IMR-90 (cell line): ENCODE data around the gene CARMIL1. TPM values are rescaled to one million over a fixed set of nuclear protein-coding genes. Genes with fewer than 3 reads are reported as not detected.

Experiments used
- ATAC-seq: fragments of 200-7000 bp; cut with Tn5 transposase; 2 replicates; pipeline ENCODE4 v1.9.1; 2020; ENCODE audit warnings: low read depth, mild to moderate bottlenecking, moderate library complexity
- BruUV-seq: library from RNA; stranded (reverse); fragments of 400-500 nt; replicated peaks from 2 replicates; lab custom pipeline; 2021; lab: Mats Ljungman, UMichigan
- CTCF ChIA-PET: fragments of 300-600 bp; formaldehyde crosslinking; extraction: SDS; loops from one replicate; lab custom pipeline; 2021; ENCODE audit warnings: antibody characterized with exemption; lab: Yijun Ruan, JAX
- POLR2A ChIA-PET: fragments of 300-600 bp; sonication (Branson Sonifier 250); formaldehyde crosslinking; loops from one replicate; lab custom pipeline; 2022; ENCODE audit warnings: antibody characterized with exemption; ENCODE audit not compliant: unreplicated experiment; lab: Charles Lee
- DNase-seq: peaks from one replicate; pipeline ENCODE4 v3.0.0; 2013
- H2AFZ ChIP-seq: replicated peaks from 2 replicates; pipeline ENCODE3; 2013; ENCODE audit warnings: low read length, mild to moderate bottlenecking; ENCODE audit not compliant: poor library complexity
- H2AK5ac ChIP-seq: 2 replicates; pipeline ENCODE4 v1.6.1; 2013; ENCODE audit warnings: low read depth, low read length, inconsistent platforms
- H2AK9ac ChIP-seq: replicated peaks from 2 replicates; pipeline ENCODE3; 2013; ENCODE audit warnings: mild to moderate bottlenecking, low read depth, low read length, moderate library complexity; ENCODE audit not compliant: poor library complexity
- H2BK120ac ChIP-seq: 2 replicates; pipeline ENCODE4 v1.6.1; 2013; ENCODE audit warnings: low read depth, low read length, inconsistent platforms
- H2BK15ac ChIP-seq: 3 replicates; pipeline ENCODE4 v1.6.1; 2013; ENCODE audit warnings: low read depth, low read length, inconsistent platforms
- H2BK20ac ChIP-seq: 2 replicates; pipeline ENCODE4 v1.6.1; 2013; ENCODE audit warnings: low read depth, mild to moderate bottlenecking, inconsistent platforms, low read length, moderate library complexity
- H2BK5ac ChIP-seq: 2 replicates; pipeline ENCODE4 v1.6.1; 2013; ENCODE audit warnings: mild to moderate bottlenecking, low read depth, low read length, inconsistent platforms; ENCODE audit not compliant: poor library complexity, severe bottlenecking
- H3K14ac ChIP-seq: replicated peaks from 2 replicates; pipeline ENCODE4 v1.6.1; 2013; ENCODE audit warnings: low read depth, low read length, inconsistent platforms
- H3K18ac ChIP-seq: 2 replicates; pipeline ENCODE4 v1.6.1; 2013; ENCODE audit warnings: low read depth, low read length, control low read depth
- H3K23ac ChIP-seq: 2 replicates; pipeline ENCODE4 v1.6.1; 2013; ENCODE audit warnings: low read depth, low read length, inconsistent platforms
- H3K27ac ChIP-seq: 2 replicates; pipeline ENCODE4 v1.5.1; 2013; ENCODE audit warnings: mild to moderate bottlenecking, control low read depth, low read length; ENCODE audit not compliant: insufficient read depth
- H3K27me3 ChIP-seq: 2 replicates; pipeline ENCODE4 v1.6.1; 2013; ENCODE audit warnings: low read length; ENCODE audit not compliant: control insufficient read depth, insufficient read depth
- H3K36me3 ChIP-seq: 2 replicates; pipeline ENCODE4 v1.6.1; 2013; ENCODE audit warnings: low read length, mixed read lengths; ENCODE audit not compliant: control insufficient read depth, insufficient read depth
- H3K4ac ChIP-seq: 2 replicates; pipeline ENCODE4 v1.6.1; 2013; ENCODE audit warnings: low read depth, low read length, inconsistent platforms
- H3K4me1 ChIP-seq: 2 replicates; pipeline ENCODE4 v1.6.1; 2013; ENCODE audit warnings: low read length, mixed read lengths; ENCODE audit not compliant: control insufficient read depth, insufficient read depth
- H3K4me2 ChIP-seq: 2 replicates; pipeline ENCODE4 v1.6.1; 2013; ENCODE audit warnings: low read depth, mild to moderate bottlenecking, control low read depth, low read length, moderate library complexity
- H3K4me3 ChIP-seq: 2 replicates; pipeline ENCODE4 v1.5.1; 2013; ENCODE audit warnings: low read depth, mild to moderate bottlenecking, control low read depth, low read length, moderate library complexity; ENCODE audit not compliant: insufficient read depth
- H3K56ac ChIP-seq: 2 replicates; pipeline ENCODE4 v1.6.1; 2013; ENCODE audit warnings: low read length, inconsistent platforms; ENCODE audit not compliant: insufficient read depth; ENCODE audit errors: extremely low read depth
- H3K79me1 ChIP-seq, 2 experiments: 2 replicates each; pipeline ENCODE4 v1.6.1; 2013; ENCODE audit warnings: low read length in 2 of 2, inconsistent platforms in 1 of 2, low read depth in 1 of 2
- H3K9ac ChIP-seq: 2 replicates; pipeline ENCODE4 v1.6.1; 2013; ENCODE audit warnings: low read depth, low read length, control low read depth
- H3K9me1 ChIP-seq: 2 replicates; pipeline ENCODE4 v1.6.1; 2013; ENCODE audit warnings: low read length, inconsistent platforms; ENCODE audit not compliant: insufficient read depth
- H3K9me3 ChIP-seq: 2 replicates; pipeline ENCODE4 v1.6.1; 2013; ENCODE audit warnings: low read length; ENCODE audit not compliant: control insufficient read depth, insufficient read depth
- H4K20me1 ChIP-seq: 2 replicates; pipeline ENCODE4 v1.6.1; 2013; ENCODE audit warnings: low read length, inconsistent platforms; ENCODE audit not compliant: insufficient read depth
- H4K5ac ChIP-seq: 2 replicates; pipeline ENCODE4 v1.6.1; 2013; ENCODE audit warnings: mild to moderate bottlenecking, low read depth, low read length, control low read depth
- H4K8ac ChIP-seq, 2 experiments: 2 replicates each; pipeline ENCODE4 v1.6.1; 2013; ENCODE audit warnings: low read depth in 2 of 2, low read length in 2 of 2, control low read depth in 1 of 2, inconsistent platforms in 1 of 2
- H4K91ac ChIP-seq: 2 replicates; pipeline ENCODE4 v1.6.1; 2013; ENCODE audit warnings: low read depth, low read length, inconsistent platforms; ENCODE audit not compliant: insufficient read depth
- CEBPB ChIP-seq: IDR thresholded peaks from 2 replicates; pipeline ENCODE4 v1.6.1; 2012; ENCODE audit warnings: low read depth, low read length, improper control_type of control experiment
- CHD1 ChIP-seq: IDR thresholded peaks from 2 replicates; pipeline ENCODE4 v1.6.1; 2012; ENCODE audit warnings: low read depth, low read length, improper control_type of control experiment
- CTCF ChIP-seq: conservative IDR thresholded peaks from 2 replicates; pipeline ENCODE4 v1.5.1; 2012; ENCODE audit warnings: mild to moderate bottlenecking, low read depth, low read length, improper control_type of control experiment
- ELK1 ChIP-seq: fragments of 150-350 bp; IDR thresholded peaks from 2 replicates; pipeline ENCODE4 v1.6.1; 2016; ENCODE audit warnings: low read depth, mild to moderate bottlenecking, low read length, moderate library complexity, borderline replicate concordance
- FOS ChIP-seq: fragments of 150-350 bp; IDR thresholded peaks from 2 replicates; pipeline ENCODE4 v1.6.1; 2016; ENCODE audit warnings: low read depth, low read length
- MAZ ChIP-seq: IDR thresholded peaks from 2 replicates; pipeline ENCODE4 v1.6.1; 2012; ENCODE audit warnings: low read depth, mild to moderate bottlenecking, low read length, improper control_type of control experiment, moderate library complexity, borderline replicate concordance
- MXI1 ChIP-seq: IDR thresholded peaks from 2 replicates; pipeline ENCODE4 v1.6.1; 2012; ENCODE audit warnings: low read depth, mild to moderate bottlenecking, low read length, moderate library complexity, borderline replicate concordance
- NFE2L2 ChIP-seq: fragments of 150-350 bp; IDR thresholded peaks from 2 replicates; pipeline ENCODE4 v1.6.1; 2016; ENCODE audit warnings: low read depth, mild to moderate bottlenecking, low read length
- POLR2A ChIP-seq: IDR thresholded peaks from 2 replicates; pipeline ENCODE4 v1.6.1; 2012; ENCODE audit warnings: mild to moderate bottlenecking, low read depth, low read length
- RCOR1 ChIP-seq: IDR thresholded peaks from 2 replicates; pipeline ENCODE4 v1.6.1; 2012; ENCODE audit warnings: mild to moderate bottlenecking, low read length, improper control_type of control experiment; ENCODE audit not compliant: insufficient replicate concordance
- RFX5 ChIP-seq: IDR thresholded peaks from 2 replicates; pipeline ENCODE4 v1.8.0; 2012; ENCODE audit warnings: low read depth, mild to moderate bottlenecking, low read length, moderate library complexity
- USF2 ChIP-seq: fragments of 150-350 bp; IDR thresholded peaks from 2 replicates; pipeline ENCODE4 v1.6.1; 2017; ENCODE audit warnings: mild to moderate bottlenecking, antibody characterized with exemption, low read length, low read depth
- WGBS, 2 experiments: methylation state at CpG; one replicate each; pipeline versions ENCODE4 v1.1.5 to v1.1.7; 2013; ENCODE audit warnings: missing lambda C conversion rate in 2 of 2; ENCODE audit not compliant: insufficient read length in 1 of 2; ENCODE audit errors: extremely low coverage in 2 of 2; 5-methylcytosine and 5-hydroxymethylcytosine counted together
- dilution Hi-C: fragments of 300-500 bp; cut with HindIII; formaldehyde crosslinking; loops from one replicate; pipeline ENCODE4 v1.14.3; 2018; ENCODE audit warnings: low sequenced_read_pairs; ENCODE audit not compliant: unreplicated experiment
- in situ Hi-C: fragments of 300-500 bp; cut with MboI; formaldehyde crosslinking; loops from 3 replicates; pipeline ENCODE4 v1.14.3; 2019; ENCODE audit warnings: low sequenced_read_pairs, inconsistent platforms, mixed read lengths
- intact Hi-C: fragments of 100-400 bp; cut with micrococcal nuclease; formaldehyde crosslinking; loops from 2 replicates; pipeline ENCODE4 v1.10.0; 2022
- polyA plus RNA-seq, 3 experiments: library from polyadenylated mRNA; depleted of rRNA; stranded (reverse); fragments of >200 nt; gene quantifications; 2 replicates each; pipeline ENCODE4 v1.2.3, GENCODE V29; 2012; ENCODE audit warnings: low replicate concordance in 1 of 3
- total RNA-seq: library from RNA; depleted of rRNA; stranded (reverse); fragments of >200 nt; gene quantifications from 2 replicates; pipeline ENCODE4 v1.2.3, GENCODE V29; 2012

CARMIL1 gene
- total and polyA plus RNA-seq, 2 of the 4 experiments (the other 2 are of a cell fraction) = 1.3 to 2.9 TPM

GRCh38 chr6:25392372-25392771, 113.2 kb downstream of the CARMIL1 start:
- no peak overlapping the region for H2AK5ac ChIP-seq
- H3K36me3 ChIP-seq = no peaks in the 10 kb centered on the region
- no peaks in the 10 kb centered on the region for H3K9me3 ChIP-seq
- H2BK20ac ChIP-seq = no peak overlapping the region
- in situ Hi-C loops = no loop called here
- dilution Hi-C loops = no loop called here
- H2AK9ac ChIP-seq = no peak overlapping the region
- no peak overlapping the region for H4K8ac ChIP-seq
- no TSS peak for BruUV-seq
- no peak overlapping the region for H3K4me2 ChIP-seq
- POLR2A ChIA-PET = no interaction called here
- no peaks in the 10 kb centered on the region for H3K79me1 ChIP-seq
- CTCF ChIA-PET = no interaction called here
- H3K9ac ChIP-seq = no peak overlapping the region
- TF ChIP-seq FOS (no peak), ELK1 (no peak), USF2 (no peak), CTCF (no peak), NFE2L2 (no peak), CHD1 (no peak), RCOR1 (no peak), RFX5 (no peak), MAZ (no peak), MXI1 (no peak), CEBPB (no peak), POLR2A (no peak)
- ATAC-seq (no peak), DNase-seq (no peak)
- H3K4me1 ChIP-seq = no peaks in the 10 kb centered on the region
- H2BK15ac ChIP-seq = no peak overlapping the region
- H3K27ac ChIP-seq = no peak overlapping the region
- H4K5ac ChIP-seq = no peak overlapping the region
- H3K14ac ChIP-seq = no peak overlapping the region
- H2AFZ ChIP-seq = no peak overlapping the region
- H3K18ac ChIP-seq = no peak overlapping the region
- no peak overlapping the region for H3K23ac ChIP-seq
- H3K9me1 ChIP-seq = no peaks in the 10 kb centered on the region
- H3K4ac ChIP-seq = no peak overlapping the region
- no CpG with 5 or more reads among the region's 2 CpGs for WGBS, 2 experiments
- intact Hi-C loops = no loop called here
- no peak overlapping the region for H2BK120ac ChIP-seq
- H3K27me3 ChIP-seq = no peaks in the 10 kb centered on the region
- H4K91ac ChIP-seq = no peak overlapping the region
- no peak overlapping the region for H3K56ac ChIP-seq
- no peak overlapping the region for H2BK5ac ChIP-seq
- H4K20me1 ChIP-seq = no peaks in the 10 kb centered on the region
- no peak overlapping the region for H3K4me3 ChIP-seq
